ENCODE measurements around the gene CDA. TPM values are rescaled to one million over a fixed set of nuclear protein-coding genes. Genes with fewer than 3 reads are reported as not detected.
A peak's percentile ranks its signal among the peaks of the same experiment; 100 is the strongest.
"Not testable (repeated sequence)": the region's sequence is repeated elsewhere in the genome, so short reads cannot be mapped to it uniquely, and the experiment has no call there.

Gene CDA
- total RNA-seq, 1 experiment from 2014 or later: 3.2 TPM

DNA sequence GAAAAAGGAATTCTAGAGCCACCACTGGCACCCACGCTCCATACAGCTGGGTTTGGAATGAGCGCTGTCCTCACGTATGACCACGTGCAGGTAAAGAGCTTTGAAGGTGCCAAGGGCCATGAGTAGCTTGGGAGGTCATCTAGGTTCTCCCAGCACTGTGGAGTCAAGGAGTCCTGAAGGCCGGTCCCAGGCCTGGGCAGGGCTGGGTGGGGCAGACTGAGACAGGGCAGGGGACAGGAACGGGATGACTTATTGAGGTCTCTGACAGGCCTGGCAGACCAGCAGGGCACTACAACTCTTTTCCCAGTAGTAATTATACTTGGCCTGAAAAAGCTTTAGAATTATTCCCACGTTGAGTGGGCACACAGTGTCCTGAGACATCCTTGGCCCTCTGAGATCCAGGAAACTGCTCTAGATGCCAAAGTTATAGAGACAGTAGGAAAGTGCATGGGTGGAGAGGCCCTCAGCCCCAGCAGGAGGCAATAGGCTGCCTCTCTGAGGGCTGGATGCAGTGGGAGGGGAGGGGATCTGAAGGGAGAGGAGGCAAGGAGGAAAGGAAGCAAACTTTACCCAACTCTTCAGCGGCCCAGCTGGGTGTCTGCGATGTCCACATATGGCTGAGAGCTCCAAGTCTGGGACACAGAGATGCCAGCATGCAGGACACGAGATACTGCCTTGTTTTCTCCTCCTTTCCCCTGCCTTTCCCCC is 1.8 kb upstream of the CDA start:
- DNase-seq (ENCODE audit: low spot score): no peak

- no peak for DNase-seq (ENCODE audit: low spot score)
These were observed 1.2 kb upstream of the CDA start for GRCh38 chr1:20587661-20588053.

- no peak for DNase-seq (ENCODE audit: low spot score)
These were observed 708 bp downstream of the CDA start for GRCh38 chr1:20589331-20590278.

DNA sequence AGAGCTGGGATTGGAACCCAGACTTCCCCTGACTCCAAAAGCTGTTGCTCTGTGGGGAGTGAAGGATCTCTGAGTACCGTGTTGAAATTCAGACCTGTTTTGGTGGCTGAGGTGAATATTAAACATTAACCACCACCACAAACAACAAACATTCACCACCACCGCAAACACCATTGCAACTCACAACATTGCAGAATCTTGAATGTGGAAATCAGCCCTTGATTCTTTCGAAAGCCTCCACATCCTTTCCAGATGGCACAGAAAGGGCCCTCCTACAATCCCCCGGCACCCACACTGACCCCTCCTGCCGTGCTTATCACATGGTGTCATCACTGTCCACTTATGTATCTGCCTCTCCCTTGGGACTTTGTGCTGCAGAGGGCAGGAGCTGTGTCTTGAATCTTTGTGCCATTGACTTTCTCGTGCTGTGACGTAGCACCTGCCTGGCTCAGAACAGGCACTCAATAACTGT is 1.4 kb downstream of the CDA start:
- DNase-seq (ENCODE audit: low spot score): no peak

DNA sequence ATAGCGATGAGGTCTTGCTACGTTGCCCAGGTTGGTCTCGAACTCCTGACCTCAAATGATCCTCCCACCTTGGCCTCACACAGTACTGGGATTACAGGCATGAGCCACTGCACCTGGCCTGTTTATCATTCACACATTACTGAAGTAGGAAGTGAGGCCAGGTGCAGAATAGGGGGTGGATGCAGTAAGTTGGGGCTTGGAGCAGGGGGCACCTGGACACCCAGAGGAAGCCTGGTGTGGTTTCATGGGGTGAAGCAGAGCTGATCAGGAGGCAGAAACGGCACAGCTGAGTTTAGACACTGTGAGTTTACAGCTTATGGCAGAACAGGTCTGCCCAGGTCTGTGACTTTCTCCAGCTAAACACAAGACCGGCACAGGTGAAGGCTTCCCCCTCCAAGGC is 4.9 kb downstream of the CDA start:
- DNase-seq (ENCODE audit: low spot score): no peak

- no peak for DNase-seq (ENCODE audit: low spot score)
These were observed 5.8 kb downstream of the CDA start for GRCh38 chr1:20594746-20595145.

DNA sequence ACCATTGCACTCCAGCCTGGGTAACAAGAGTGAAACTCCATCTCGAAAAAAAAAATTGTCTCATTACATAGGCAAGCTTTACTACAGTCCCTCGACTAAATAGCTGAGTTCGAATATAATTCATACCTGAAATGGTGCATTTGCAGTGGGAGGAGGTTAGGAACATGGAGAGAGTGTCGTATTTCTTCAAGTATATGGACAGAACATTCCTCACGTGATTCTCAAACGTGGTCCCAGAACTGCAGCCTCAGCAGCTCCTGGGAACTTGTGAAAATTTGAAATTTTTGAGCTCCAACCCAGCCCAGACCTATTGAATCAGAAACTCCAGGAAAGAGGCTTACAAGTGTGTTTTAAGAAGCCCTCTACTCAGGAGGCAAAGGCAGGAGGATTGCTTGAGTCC is 7.2 kb downstream of the CDA start:
- DNase-seq (ENCODE audit: low spot score): no peak

DNA sequence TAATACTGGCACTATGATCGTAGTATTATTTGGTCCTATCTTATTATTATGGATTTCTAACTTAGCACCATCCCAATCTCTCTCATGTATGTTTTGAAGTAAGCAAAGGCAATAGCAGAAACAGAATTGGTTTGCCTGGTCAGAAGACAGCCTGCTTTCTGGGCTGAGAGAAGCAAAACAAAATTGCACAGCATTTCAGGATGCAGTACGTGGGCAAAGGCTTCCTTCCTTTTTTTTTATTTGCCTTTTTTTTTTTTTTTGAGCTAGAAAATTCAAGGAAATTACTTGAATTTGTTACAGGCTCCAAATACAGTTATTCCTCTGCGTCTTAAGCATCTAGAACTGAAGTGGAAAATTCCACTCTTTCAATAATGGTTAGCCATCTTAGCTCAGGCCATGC is 8.8 kb downstream of the CDA start:
- no peak for DNase-seq (ENCODE audit: low spot score)

GRCh38 chr1:20600156-20600555 is 11.3 kb downstream of the CDA start:
- no peak for DNase-seq (ENCODE audit: low spot score)

GRCh38 chr1:20601129-20601825 is 12.4 kb downstream of the CDA start:
- no peak for DNase-seq (ENCODE audit: low spot score)

DNA sequence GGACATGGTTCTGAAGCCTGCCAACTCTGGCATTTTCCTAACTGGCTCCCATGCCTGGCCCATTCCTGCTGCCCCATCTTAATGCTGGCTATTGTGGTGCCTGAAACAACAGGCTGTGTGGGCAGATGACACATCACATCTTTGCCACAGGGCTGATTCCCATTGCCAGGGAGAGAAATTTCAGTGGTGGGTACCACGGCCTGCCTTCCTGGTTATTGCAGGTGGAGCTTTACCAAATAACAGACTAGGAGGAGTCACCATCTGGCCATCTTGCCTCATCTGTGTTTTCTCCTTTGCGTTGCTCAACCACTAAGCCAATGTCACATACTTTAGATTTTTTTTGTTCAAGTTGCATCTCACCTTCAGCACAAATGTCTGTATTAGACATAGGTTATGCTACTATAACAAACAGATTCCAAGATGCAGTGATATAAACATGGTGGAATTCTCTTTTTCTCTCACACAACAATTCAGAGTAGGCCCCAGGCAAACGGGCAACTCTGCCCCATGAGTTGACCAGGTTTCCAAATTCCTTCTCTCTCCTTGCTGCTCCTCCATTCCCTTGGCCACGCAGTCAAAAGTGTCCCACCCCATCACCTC is 14.1 kb downstream of the CDA start:
- no peak for DNase-seq (ENCODE audit: low spot score)

- no peak for DNase-seq (ENCODE audit: low spot score)
These were observed 14.9 kb downstream of the CDA start for GRCh38 chr1:20603504-20604464.

GRCh38 chr1:20604678-20605077 is 15.8 kb downstream of the CDA start:
- DNase-seq (ENCODE audit: low spot score): no peak

DNA sequence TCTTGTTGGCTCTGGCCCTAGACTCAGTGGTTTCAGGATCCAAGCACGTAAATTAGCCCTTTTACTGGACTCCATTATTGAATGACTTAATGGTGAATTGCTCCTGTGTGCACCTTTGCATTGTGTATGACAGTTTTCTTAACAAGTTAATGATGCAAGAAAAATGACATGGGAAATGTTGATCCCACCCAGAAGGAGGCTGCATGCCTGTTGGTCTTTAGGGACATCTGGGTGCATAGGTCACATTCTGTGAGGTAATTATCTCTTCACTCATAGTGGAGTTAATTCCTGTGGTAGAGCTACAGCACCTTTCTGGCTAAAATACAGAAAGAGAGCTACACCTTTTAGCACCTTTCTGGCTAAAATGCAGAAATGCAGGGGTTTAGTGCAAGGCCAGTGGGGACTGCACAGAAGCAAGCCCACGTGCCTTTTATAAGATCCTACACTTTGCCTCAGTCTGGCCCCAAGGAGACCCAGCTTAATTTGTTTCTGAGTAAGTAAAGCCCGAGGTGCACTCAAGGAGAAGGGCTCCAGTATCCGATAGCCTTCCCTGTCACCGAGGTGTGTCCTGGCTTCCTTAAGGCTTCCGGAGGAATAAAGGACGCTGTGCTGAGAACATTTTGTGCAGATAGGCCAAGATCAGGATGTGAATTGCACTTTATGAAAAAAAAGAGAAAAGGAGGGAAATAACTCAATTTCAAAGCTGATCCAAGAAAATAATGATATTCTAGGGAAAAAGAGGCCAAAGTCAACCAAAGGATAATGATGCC is 18.1 kb downstream of the CDA start:
- DNase-seq (ENCODE audit: low spot score): not testable (repeated sequence)

GRCh38 chr1:20609541-20609940 is 20.6 kb downstream of the CDA start:
- DNase-seq (ENCODE audit: low spot score): no peak

DNA sequence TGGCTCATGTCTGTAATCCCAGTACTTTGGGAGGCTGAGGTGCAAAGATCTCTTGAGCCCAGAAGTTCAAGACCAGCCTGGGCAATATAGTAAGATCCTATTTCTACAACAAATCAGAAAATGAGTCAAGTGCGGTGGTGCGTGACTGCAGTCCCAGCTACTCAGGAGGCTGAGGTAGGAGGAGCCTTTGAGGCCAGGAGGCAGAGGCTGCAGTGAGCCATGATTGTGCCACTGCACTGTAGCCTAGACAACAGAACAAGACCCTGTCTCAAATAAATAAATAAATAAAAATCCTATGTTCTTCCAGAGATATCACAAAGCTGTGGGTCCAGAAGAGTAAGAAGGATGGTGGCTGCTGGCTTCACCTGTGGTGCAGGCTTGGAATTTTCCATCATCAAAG is 22.1 kb downstream of the CDA start:
- no peak for DNase-seq (ENCODE audit: low spot score)

- no peak for DNase-seq (ENCODE audit: low spot score)
These were observed 22.8 kb downstream of the CDA start for GRCh38 chr1:20611652-20612051.

- peak; percentile 55 for DNase-seq (ENCODE audit: low spot score)
These were observed 23.4 kb downstream of the CDA start for GRCh38 chr1:20612221-20612746.

GRCh38 chr1:20614131-20614579 is 25.3 kb downstream of the CDA start:
- no peak for DNase-seq (ENCODE audit: low spot score)
